ENCODE results near the gene MAB21L4.
A peak's percentile ranks its signal among the peaks of the same experiment; 100 is the strongest.

The MAB21L4 gene

GRCh38 chr2:240855670-240856069 lies 40.3 kb downstream of the MAB21L4 start:
- no peak overlapping the region for H3K27ac ChIP-seq
- no peak for TF ChIP-seq CTCF (IDR thresholded peaks at IDR 0.05)
- no peak for TF ChIP-seq ZFX (IDR thresholded peaks at IDR 0.05; ENCODE audit: borderline replicate concordance)

GRCh38 chr2:240852671-240853314 lies 43.2 kb downstream of the MAB21L4 start:
- TF ChIP-seq CTCF (IDR thresholded peaks at IDR 0.05), result no peak
- TF ChIP-seq ZFX (IDR thresholded peaks at IDR 0.05; ENCODE audit: borderline replicate concordance), result no peak

GRCh38 chr2:240851078-240851991 lies 44.6 kb downstream of the MAB21L4 start:
- TF ChIP-seq ZFX (IDR thresholded peaks at IDR 0.05; ENCODE audit: borderline replicate concordance) (no peak), CTCF (IDR thresholded peaks at IDR 0.05) (peak; percentile 91)
- no peak overlapping the region for H3K27ac ChIP-seq

More at GRCh38 chr2:240852671-240853314, 43.2 kb downstream of the MAB21L4 start:
- no peak overlapping the region for H3K27ac ChIP-seq

GRCh38 chr2:240850756-240851077 lies 45.2 kb downstream of the MAB21L4 start:
- no peak overlapping the region for H3K27ac ChIP-seq
- no peak for TF ChIP-seq CTCF (IDR thresholded peaks at IDR 0.05)
- no peak for TF ChIP-seq ZFX (IDR thresholded peaks at IDR 0.05; ENCODE audit: borderline replicate concordance)

GRCh38 chr2:240850026-240850425 lies 45.9 kb downstream of the MAB21L4 start:
- no peak overlapping the region for H3K27ac ChIP-seq
- no peak for TF ChIP-seq ZFX (IDR thresholded peaks at IDR 0.05; ENCODE audit: borderline replicate concordance)
- no peak for TF ChIP-seq CTCF (IDR thresholded peaks at IDR 0.05)

- TF ChIP-seq ZFX (IDR thresholded peaks at IDR 0.05; ENCODE audit: borderline replicate concordance) (no peak), CTCF (IDR thresholded peaks at IDR 0.05) (no peak)
- no peak overlapping the region for H3K27ac ChIP-seq
Measured at GRCh38 chr2:240848900-240849680, 46.9 kb downstream of the MAB21L4 start.

Measured in 22Rv1 (cell line).